D721Med (cell line): ENCODE results near the gene GK.
"Not testable (repeated sequence)": the region's sequence is repeated elsewhere in the genome, so short reads cannot be mapped to it uniquely, and the experiment has no call there.

Experiments used
- DNase-seq: peaks from one replicate; pipeline ENCODE4 v3.0.0; 2011; ENCODE audit warnings: low spot score; ENCODE audit not compliant: insufficient read length
- FAIRE-seq: peaks from 2 replicates; lab custom pipeline; 2011; peaks lifted over from hg19 to GRCh38; lab: Jason Lieb, UNC
- TF ChIP-seq, protein P1 (sequence below): IDR thresholded peaks from 2 replicates; pipeline ENCODE4 v1.5.1; 2012; ENCODE audit warnings: mild to moderate bottlenecking, control low read depth; ENCODE audit not compliant: insufficient read depth; ENCODE audit errors: missing control alignments

GK gene

DNA sequence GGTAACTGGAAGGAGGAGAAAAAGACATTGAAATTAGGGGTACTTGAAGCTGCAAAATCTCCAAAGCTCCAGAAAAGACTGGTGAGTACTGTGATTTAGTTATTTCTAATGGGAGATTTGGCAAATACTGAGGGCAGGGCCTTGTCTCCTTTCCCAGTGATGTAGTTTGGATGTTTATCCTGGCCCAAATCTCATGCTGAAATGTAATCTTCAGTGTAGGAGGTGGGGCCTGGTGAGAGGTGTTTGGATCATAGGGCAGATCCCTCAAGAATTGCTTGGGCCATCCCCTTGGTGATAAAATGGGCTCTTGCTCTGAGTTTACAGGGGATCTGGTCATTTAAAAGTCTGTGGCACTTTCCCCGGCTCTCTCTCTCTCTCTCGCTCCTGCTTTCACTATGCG lies 33.1 kb upstream of the GK start:
- DNase-seq (no peak), FAIRE-seq (no peak)
- TF ChIP-seq, protein P1, sequence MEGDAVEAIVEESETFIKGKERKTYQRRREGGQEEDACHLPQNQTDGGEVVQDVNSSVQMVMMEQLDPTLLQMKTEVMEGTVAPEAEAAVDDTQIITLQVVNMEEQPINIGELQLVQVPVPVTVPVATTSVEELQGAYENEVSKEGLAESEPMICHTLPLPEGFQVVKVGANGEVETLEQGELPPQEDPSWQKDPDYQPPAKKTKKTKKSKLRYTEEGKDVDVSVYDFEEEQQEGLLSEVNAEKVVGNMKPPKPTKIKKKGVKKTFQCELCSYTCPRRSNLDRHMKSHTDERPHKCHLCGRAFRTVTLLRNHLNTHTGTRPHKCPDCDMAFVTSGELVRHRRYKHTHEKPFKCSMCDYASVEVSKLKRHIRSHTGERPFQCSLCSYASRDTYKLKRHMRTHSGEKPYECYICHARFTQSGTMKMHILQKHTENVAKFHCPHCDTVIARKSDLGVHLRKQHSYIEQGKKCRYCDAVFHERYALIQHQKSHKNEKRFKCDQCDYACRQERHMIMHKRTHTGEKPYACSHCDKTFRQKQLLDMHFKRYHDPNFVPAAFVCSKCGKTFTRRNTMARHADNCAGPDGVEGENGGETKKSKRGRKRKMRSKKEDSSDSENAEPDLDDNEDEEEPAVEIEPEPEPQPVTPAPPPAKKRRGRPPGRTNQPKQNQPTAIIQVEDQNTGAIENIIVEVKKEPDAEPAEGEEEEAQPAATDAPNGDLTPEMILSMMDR = no peak

DNA sequence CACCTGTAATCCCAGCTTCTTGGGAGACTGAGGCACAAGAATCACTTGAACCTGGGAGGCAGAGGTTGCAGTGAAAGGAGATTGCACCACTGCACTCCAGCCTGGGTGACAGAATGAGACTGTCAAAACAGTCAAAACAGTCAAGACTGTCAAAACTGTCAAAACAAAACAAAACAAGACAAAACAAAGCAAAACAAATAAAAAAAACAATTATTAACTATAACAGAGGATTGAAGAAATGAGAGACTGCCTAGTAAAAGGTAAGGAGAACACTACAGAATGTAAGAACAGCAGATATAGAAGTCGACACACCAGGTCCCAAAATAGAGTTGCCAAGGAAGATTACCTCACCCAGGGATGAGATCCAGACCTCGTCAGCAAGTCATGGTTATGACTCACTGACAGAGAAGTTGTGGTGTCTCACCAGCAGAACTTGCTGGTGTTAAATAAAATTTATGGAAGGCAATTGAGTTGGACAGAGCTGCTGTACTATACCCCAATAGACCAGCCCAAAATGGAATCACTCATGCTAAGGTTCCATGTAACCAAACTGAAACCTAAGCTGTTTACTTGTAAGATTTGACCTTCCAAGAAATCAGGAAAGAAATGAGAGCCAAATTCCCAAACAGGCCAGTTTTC lies 32.1 kb upstream of the GK start:
- FAIRE-seq = no peak
- DNase-seq = no peak
- TF ChIP-seq, protein P1 = no peak

DNA sequence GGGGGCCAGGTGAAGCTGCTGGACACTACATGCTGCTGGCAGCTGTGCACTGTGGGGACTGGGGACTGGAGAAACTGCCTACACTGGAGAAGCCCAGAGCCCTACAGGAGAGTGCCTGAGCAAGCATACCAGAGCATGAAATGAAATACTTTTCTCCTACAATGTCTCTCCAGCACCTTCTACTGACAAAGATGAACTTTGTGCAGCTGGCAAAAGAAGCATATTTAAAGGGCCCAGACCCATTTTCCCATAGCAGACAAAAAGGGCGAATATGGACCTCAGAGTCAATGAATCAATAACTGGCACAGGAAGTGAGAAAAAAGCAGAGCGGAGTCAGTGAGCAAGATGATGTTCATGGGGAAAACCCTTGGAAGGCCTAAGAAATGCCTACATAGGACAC lies 30.9 kb upstream of the GK start:
- TF ChIP-seq, protein P1 = no peak
- FAIRE-seq (no peak), DNase-seq (no peak)

DNA sequence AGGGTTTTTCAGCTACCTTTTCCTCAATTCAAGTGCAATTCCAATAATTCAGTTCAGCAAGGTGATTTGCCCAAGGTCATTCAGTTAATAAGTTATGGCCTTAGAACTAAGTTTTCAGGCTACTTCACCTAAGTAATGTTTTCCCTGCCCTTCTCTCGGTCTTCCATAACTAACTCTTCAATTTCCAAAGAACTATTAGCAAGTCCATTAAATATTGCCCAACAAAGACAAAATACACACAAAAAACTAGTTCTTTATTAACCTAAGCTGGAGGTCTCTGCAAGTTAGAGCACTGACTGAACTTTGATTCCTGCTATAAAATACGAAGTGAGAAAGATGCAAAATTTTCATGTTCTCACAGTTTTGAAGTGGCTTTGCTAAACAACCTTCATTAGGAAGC lies 26.8 kb upstream of the GK start:
- TF ChIP-seq, protein P1 = no peak
- DNase-seq (no peak), FAIRE-seq (no peak)

DNA sequence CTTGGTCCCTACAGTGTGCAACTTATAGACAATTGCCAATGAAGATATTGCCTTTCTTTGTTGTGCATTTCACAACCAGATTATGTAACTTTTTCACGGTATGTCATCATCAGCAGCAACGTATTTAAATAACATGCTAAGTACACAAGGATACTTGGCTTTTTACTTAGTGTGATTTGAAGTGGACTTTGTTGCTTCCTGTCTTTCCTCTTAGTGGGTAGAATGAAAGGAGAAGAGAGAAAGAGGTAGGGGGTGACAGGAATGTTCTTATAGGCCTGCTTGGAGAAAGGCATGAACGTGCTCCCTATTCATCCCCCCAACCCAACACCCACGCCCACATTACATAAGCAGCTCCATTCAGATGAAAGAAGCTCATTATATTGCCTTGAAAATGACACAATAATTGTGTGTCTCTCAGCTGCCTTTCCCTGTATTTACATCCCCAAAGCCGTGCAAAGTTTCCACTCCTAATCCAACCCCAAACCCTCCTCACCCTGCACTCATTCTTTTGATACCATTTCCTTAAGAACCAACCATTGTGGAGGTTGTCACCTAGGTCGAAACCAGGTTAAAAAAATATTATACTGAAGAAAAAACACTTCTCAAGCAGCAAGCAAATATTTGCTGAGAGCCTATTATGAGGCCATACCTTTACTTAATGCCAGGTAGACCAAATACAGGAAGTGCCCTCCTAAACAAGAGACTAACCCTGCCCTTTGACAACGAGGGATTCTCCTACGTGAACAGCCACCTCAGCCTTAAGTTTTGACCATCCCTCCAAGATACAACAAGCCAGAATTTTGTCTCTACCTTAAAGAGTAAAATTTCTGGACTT lies 25.2 kb upstream of the GK start:
- DNase-seq = no peak
- TF ChIP-seq, protein P1 = no peak
- FAIRE-seq = no peak

DNA sequence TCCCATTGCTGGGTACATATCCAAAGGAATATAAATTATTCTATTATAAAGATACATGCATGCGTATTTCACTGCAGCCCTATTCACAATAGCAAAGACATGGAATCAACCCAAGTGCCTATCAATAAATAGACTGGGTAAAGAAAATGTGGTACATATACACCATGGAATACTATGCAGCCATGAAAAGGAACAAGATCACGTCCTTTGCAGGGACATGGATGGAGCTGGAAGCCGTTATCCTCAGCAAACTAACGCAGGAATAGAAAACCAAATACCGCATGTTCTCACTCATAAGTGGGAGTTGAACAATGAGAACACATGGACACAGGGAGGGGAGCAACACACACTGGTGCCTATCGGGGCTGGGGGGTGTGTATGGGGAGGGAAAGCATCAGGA lies 19.2 kb upstream of the GK start:
- DNase-seq, FAIRE-seq: not testable (repeated sequence)

DNA sequence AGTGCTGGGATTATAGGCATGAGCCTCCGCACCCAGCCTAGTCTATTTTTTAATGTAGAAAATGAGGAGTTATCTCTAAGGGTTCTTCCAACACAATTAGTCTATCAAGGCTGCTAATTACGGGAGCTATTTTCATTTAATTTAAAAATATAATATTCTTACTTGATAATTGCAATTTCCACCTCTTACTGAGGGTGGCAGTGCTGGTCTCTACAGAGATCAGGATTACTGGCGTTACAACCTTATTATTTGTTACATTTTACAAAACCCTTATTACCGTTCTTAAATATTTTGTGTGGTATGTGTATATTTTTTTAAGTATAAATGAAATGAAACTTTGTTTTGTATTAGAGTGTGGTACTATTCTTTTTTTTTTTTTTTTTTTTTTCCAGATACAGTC lies 17.6 kb upstream of the GK start:
- DNase-seq = no peak
- FAIRE-seq = no peak
- TF ChIP-seq, protein P1 = peak; percentile 14
